Aorta (tissue), 5 donors: ENCODE results near the gene RRP12. TPM values are rescaled to one million over a fixed set of nuclear protein-coding genes. Genes with fewer than 3 reads are reported as not detected.
"Not testable (repeated sequence)": the region's sequence is repeated elsewhere in the genome, so short reads cannot be mapped to it uniquely, and the experiment has no call there.

ENCODE experiments used
- ATAC-seq: fragments of 200-7000 bp; cut with Tn5 transposase; one replicate; pipeline ENCODE4 v1.9.1; 2022; ENCODE audit warnings: moderate library complexity; ENCODE audit not compliant: low FRiP score
- DNase-seq, 2 donors: peaks; one replicate each; pipeline ENCODE4 v3.0.0-alpha.2; 2020
- H3K27ac ChIP-seq, 2 donors: one replicate each; pipeline ENCODE4 v1.5.1; 2013; ENCODE audit warnings: low read length in 2 of 2, mild to moderate bottlenecking in 2 of 2, moderate library complexity in 2 of 2, control low read depth in 1 of 2, inconsistent platforms in 1 of 2, low read depth in 1 of 2
- H3K27me3 ChIP-seq, 2 donors: one replicate each; pipeline ENCODE4 v1.6.1; 2013; ENCODE audit warnings: control low read depth in 1 of 2, low read length in 1 of 2, mild to moderate bottlenecking in 1 of 2, moderate library complexity in 1 of 2; ENCODE audit not compliant: insufficient read depth in 2 of 2, control insufficient read depth in 1 of 2
- H3K36me3 ChIP-seq, 2 donors: one replicate each; pipeline ENCODE4 v1.6.1; 2013; ENCODE audit warnings: control low read depth in 1 of 2, low read length in 1 of 2, mild to moderate bottlenecking in 1 of 2; ENCODE audit not compliant: insufficient read depth in 2 of 2, control insufficient read depth in 1 of 2
- H3K4me1 ChIP-seq, 2 donors: one replicate each; pipeline ENCODE4 v1.6.1; 2013; ENCODE audit warnings: low read length in 2 of 2, control low read depth in 1 of 2, mild to moderate bottlenecking in 1 of 2, moderate library complexity in 1 of 2; ENCODE audit not compliant: insufficient read depth in 2 of 2, control insufficient read depth in 1 of 2
- H3K4me3 ChIP-seq, 2 donors: one replicate each; pipeline ENCODE4 v1.5.1; 2013; ENCODE audit warnings: low read length in 2 of 2, control low read depth in 1 of 2, mild to moderate bottlenecking in 1 of 2
- H3K9me3 ChIP-seq: one replicate; pipeline ENCODE4 v1.6.1; 2013; ENCODE audit warnings: mild to moderate bottlenecking, low read length; ENCODE audit not compliant: control insufficient read depth
- WGBS, 2 donors: extraction: QIAGEN DNeasy Blood & Tissue Kit; methylation state at CpG; one replicate each; pipeline ENCODE4 v1.1.7; 2013; 5-methylcytosine and 5-hydroxymethylcytosine counted together
- intact Hi-C, 2 donors: fragments of 100-400 bp; cut with DNase I; formaldehyde crosslinking; loops; one replicate each; pipeline versions ENCODE4 v1.14.2 to v1.15.0; 2022
- polyA plus RNA-seq, 2 donors: library from polyadenylated mRNA; stranded (reverse); fragments of 200-250 nt; gene quantifications; one replicate each; pipeline ENCODE4 v1.2.3, GENCODE V29; 2013
- total RNA-seq, 2 donors: library from RNA; stranded (reverse); fragmentation: NEBNext Ultra II Directional; extraction: Animal tissue kit (Norgen Biotek cat#: 25700); gene quantifications; one replicate each; pipeline ENCODE4 v1.2.1, GENCODE V29; 2021
- donor health status: healthy with polysubstance abuse.
- donor health status: Bipolar disorder and iron deficiency.
- donor health status: DM: no; HTN: no; CAD: no.
- donor health status: DM: no; HTN: no; CAD: no.
- donor health status: DM: yes; HTN: yes; CAD: no.

RRP12 gene
- total and polyA plus RNA-seq, 4 donors: 6.4 to 31.9 (median 17.9) TPM

DNA sequence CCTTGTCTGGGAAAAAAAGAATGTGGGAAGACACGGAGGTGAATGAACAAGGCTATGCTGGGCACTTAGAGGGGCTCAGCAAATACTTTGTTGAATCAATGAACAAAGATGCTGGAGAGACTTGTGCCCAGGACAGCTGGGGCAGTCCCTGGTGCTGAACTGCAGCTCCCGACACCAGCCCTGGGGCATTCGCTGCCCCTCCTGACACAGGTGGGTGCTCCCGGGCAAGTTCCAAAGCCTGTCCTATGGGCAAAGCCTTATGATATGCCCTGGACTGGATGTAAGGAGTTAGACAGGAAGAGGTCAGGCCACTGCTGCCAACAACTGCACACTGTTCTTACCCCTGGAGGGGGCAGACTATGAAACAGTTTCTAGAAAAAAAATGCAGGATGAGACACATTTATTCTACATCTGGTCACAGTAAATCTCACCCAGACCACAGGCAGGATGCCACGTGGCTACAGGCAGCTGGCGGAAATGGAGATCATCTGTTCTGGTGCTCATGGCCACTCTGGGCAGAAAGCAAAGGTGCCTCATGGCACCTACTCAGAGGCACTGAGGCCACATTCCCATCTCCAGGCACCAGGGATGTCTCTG, 44.7 kb downstream of the RRP12 start:
- 85 to 87% methylated on average over 6 of the region's 6 CpGs for WGBS, 2 donors
- ATAC-seq: no peak

DNA sequence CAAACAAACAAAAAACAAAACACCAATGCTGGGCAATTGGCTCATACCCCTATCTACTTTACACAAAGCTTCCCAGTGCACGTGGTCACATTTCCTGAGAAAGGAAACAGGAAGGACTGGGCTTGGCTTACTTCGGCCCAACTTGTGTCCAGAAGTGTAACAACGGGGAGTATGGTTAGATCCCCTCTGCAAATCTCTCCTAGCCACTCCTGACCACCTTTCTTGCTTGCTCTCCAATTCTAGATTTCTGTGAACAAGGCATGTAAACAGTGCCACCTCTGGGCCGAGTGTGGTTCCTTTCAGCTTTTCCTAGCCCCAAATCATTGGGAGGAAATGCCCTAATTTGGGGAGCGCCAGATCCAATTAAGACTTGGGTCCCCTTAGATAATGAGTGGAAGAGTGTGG, 45.6 kb downstream of the RRP12 start:
- intact Hi-C loops: loop anchor here in 1 of 2 donors (5.0 kb wide), 1 partner anchor 78 kb away; no protein-coding TSS in a partner anchor
- Histone ChIP-seq H3K36me3 (peaks cover 0 to 3% of the 10 kb centered on the region in 2 donors), H3K4me3 (no peak overlapping the region), H3K9me3 (no peaks in the 10 kb centered on the region), H3K27ac (no peak overlapping the region), H3K27me3 (no peaks in the 10 kb centered on the region), H3K4me1 (no peaks in the 10 kb centered on the region)
- DNase-seq (no peak), ATAC-seq (peak; percentile 58)
- WGBS, 2 donors: 70 to 71% methylated on average over 5 of the region's 5 CpGs

More for the DNA sequence above, 44.7 kb downstream of the RRP12 start:
- DNase-seq: no peak
- intact Hi-C loops: loop anchor here in 1 of 2 donors (5.0 kb wide), 1 partner anchor 79 kb away; no protein-coding TSS in a partner anchor
- Histone ChIP-seq H3K4me3 (no peak overlapping the region), H3K9me3 (no peaks in the 10 kb centered on the region), H3K4me1 (no peaks in the 10 kb centered on the region), H3K27ac (no peak overlapping the region), H3K36me3 (peaks cover 0 to 3% of the 10 kb centered on the region in 2 donors), H3K27me3 (no peaks in the 10 kb centered on the region)

- intact Hi-C loops: no loop called here
- H3K4me1 ChIP-seq: no peaks in the 10 kb centered on the region
- H3K9me3 ChIP-seq: no peaks in the 10 kb centered on the region
- 90 to 93% methylated on average over 4 of the region's 4 CpGs for WGBS, 2 donors
- peak; percentile 9 for ATAC-seq
- H3K27ac ChIP-seq: no peak overlapping the region
- DNase-seq: no peak
- H3K4me3 ChIP-seq: no peak overlapping the region
- peaks cover 0 to 3% of the 10 kb centered on the region in 2 donors for H3K36me3 ChIP-seq
- no peaks in the 10 kb centered on the region for H3K27me3 ChIP-seq
Measured at GRCh38 chr10:97353945-97354344, 47.2 kb downstream of the RRP12 start.

DNA sequence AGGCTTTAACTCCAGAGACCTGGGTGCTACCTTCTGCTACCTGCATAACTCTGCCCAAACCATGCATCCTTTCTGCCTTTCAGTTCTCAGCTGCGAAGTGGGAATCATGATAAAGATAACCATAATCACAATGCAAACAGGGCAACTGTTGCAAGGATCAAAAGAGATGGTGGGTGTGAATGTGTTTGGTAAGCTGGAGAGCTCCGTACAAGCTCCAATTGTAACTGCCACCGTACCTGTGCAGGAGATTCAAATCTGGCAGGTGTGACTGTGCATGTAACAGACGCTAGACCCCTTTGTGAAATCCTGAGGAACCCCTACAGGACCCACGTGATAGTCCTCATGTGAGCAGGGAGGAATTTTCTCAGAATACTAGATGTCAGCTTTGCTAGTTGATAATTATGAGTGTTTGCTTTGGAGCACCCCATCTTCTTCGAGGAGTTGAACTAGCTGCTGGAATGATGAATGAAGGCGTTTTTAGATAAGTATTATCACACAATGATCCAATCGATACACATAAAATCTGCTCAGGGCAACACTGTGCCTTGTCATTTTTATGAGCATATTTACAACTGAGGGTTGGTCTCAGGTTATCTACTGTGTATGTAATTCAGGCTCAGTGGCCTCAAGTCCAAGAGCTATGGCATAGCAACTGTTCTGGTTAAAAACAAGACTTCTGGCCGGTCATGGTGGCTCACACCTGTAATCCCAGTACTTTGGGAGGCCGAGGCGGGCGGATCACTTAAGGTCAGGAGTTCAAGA, 51.2 kb downstream of the RRP12 start:
- intact Hi-C loops: no loop called here
- H3K27me3 ChIP-seq: no peaks in the 10 kb centered on the region
- no peaks in the 10 kb centered on the region for H3K4me1 ChIP-seq
- no peak overlapping the region for H3K4me3 ChIP-seq
- WGBS, 2 donors: 85 to 86% methylated on average over 12 of the region's 12 CpGs
- H3K9me3 ChIP-seq: no peaks in the 10 kb centered on the region
- no peak overlapping the region for H3K27ac ChIP-seq
- DNase-seq: no peak
- H3K36me3 ChIP-seq: no peaks in the 10 kb centered on the region
- no peak for ATAC-seq

DNA sequence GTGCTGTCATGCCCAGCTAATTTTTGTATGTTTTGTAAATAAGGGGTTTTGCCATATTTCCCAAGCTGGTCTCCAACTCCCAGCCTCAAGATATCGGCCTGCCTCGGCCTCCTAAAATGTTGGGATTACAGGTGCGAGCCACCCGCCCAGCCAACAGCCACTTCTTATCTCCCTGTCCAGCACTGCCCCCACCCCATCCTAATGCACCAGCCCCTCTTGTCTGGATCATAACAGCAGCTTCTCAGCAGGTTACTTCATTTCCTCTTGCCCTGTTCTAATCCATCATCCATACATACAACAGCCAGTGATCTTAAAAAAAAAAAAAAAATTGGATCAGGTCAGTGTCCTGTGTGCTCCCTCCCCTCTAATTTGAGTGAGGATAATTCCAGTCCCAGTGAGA, 53.8 kb downstream of the RRP12 start:
- Histone ChIP-seq H3K27ac (no peak overlapping the region), H3K4me3 (no peak overlapping the region), H3K4me1 (no peaks in the 10 kb centered on the region), H3K36me3 (no peaks in the 10 kb centered on the region), H3K27me3 (no peaks in the 10 kb centered on the region), H3K9me3 (no peaks in the 10 kb centered on the region)
- WGBS, 2 donors: 96 to 98% methylated on average over 4 of the region's 4 CpGs
- intact Hi-C loops: no loop called here
- ATAC-seq (no peak), DNase-seq (no peak)

GRCh38 chr10:97343664-97344063, 57.5 kb downstream of the RRP12 start:
- H3K27ac ChIP-seq, DNase-seq, H3K4me3 ChIP-seq, ATAC-seq, H3K27me3 ChIP-seq, H3K9me3 ChIP-seq, intact Hi-C loops, H3K4me1 ChIP-seq, H3K36me3 ChIP-seq: not testable (repeated sequence)
- 93 to 95% methylated on average over 6 of the region's 6 CpGs for WGBS, 2 donors

- intact Hi-C loops: no loop called here
- H3K4me1 ChIP-seq: no peaks in the 10 kb centered on the region
- no peak overlapping the region for H3K4me3 ChIP-seq
- DNase-seq: no peak
- whole genome bisulfite sequencing, 2 donors: 72 to 73% methylated on average over 2 of the region's 2 CpGs
- H3K27me3 ChIP-seq: no peaks in the 10 kb centered on the region
- H3K36me3 ChIP-seq: no peaks in the 10 kb centered on the region
- H3K27ac ChIP-seq: no peak overlapping the region
- H3K9me3 ChIP-seq: no peaks in the 10 kb centered on the region
- ATAC-seq: no peak
Measured at GRCh38 chr10:97341416-97341815, 59.7 kb downstream of the RRP12 start.

DNA sequence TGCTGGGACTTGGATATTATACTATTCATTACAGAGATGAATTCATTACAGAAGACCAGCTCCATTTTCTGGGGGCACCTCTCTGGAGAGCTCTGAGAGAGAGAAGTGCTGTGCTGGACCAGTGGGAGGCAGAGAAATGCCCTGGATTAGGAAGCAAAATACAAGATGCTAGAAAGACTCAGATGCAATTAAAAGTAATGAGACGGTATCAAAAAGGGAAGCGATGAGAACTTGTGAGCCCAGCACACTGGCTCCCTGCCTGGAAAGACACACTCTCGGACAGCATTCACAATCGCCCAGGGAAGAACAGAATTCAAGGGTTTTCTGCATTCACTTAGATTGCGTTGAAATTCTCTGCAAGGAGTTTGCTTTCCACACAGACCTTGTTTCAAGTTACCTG, 63.1 kb downstream of the RRP12 start:
- Histone ChIP-seq H3K4me3 (no peak overlapping the region), H3K27me3 (no peaks in the 10 kb centered on the region), H3K27ac (no peak overlapping the region), H3K4me1 (no peaks in the 10 kb centered on the region), H3K9me3 (no peaks in the 10 kb centered on the region), H3K36me3 (no peaks in the 10 kb centered on the region)
- DNase-seq (no peak), ATAC-seq (no peak)
- 23 to 32% methylated on average over 5 of the region's 5 CpGs for WGBS, 2 donors
- intact Hi-C loops: loop anchor here (5.0 to 10.0 kb wide), 3 partner anchors 61 to 159 kb away; partner anchors contain the start of genes MMS19 (in 1 of the 2) and UBTD1 (in 1 of the 2)
